Activated T-cell treated with anti-CD3 and anti-CD28 coated beads, Interleukin-2, amount 50 U/mL, for 24 hours (primary cell): ENCODE measurements around the gene ABCD4.
"Not testable (repeated sequence)": the region's sequence is repeated elsewhere in the genome, so short reads cannot be mapped to it uniquely, and the experiment has no call there.

Experiments used
- DNase-seq: peaks from one replicate; pipeline ENCODE4 v3.0.0-alpha.2; 2020
- H3K27ac Mint-ChIP-seq: 2 replicates; pipeline ENCODE4 v1.8.0; 2020; ENCODE audit warnings: mild to moderate bottlenecking, mixed read lengths
- H3K27me3 Mint-ChIP-seq: 2 replicates; pipeline ENCODE4 v1.8.0; 2020; ENCODE audit warnings: mixed read lengths
- H3K36me3 Mint-ChIP-seq: 2 replicates; pipeline ENCODE4 v1.8.0; 2020; ENCODE audit warnings: low read depth, mixed read lengths
- H3K4me1 Mint-ChIP-seq: 2 replicates; pipeline ENCODE4 v1.8.0; 2020; ENCODE audit warnings: low read depth, mixed read lengths
- H3K4me3 Mint-ChIP-seq: 2 replicates; pipeline ENCODE4 v1.8.0; 2020; ENCODE audit warnings: mild to moderate bottlenecking, moderate library complexity, mixed read lengths
- H3K9me3 Mint-ChIP-seq: 2 replicates; pipeline ENCODE4 v1.8.0; 2020; ENCODE audit warnings: mixed read lengths

ABCD4 gene

GRCh38 chr14:74302634-74303569 is at the start of gene ABCD4:
TSS of gene ABCD4 (minus strand) at chr14:74302934. CDS start at chr14:74302912, 22 bp downstream.
- Mint-ChIP-seq H3K27ac (peak within 1 kb of the TSS; percentile 94), H3K27me3 (no peaks in the 10 kb centered on the region), H3K4me1 (peaks cover 39% of the 10 kb centered on the region)

GRCh38 chr14:74350928-74351323 is 48.2 kb upstream of the ABCD4 start:
- peaks cover 5% of the 10 kb centered on the region for H3K27me3 Mint-ChIP-seq
- H3K9me3 Mint-ChIP-seq: no peaks in the 10 kb centered on the region
- H3K4me3 Mint-ChIP-seq: no peak overlapping the region

More at GRCh38 chr14:74302634-74303569, at the start of gene ABCD4:
- Mint-ChIP-seq H3K9me3 (no peaks in the 10 kb centered on the region), H3K4me3 (peak within 1 kb of the TSS; percentile 96), H3K36me3 (peaks cover 37% of the 10 kb centered on the region)
- DNase-seq: peak; percentile 89

GRCh38 chr14:74350211-74350927 is 47.6 kb upstream of the ABCD4 start:
- Mint-ChIP-seq H3K27ac (no peak overlapping the region), H3K4me3 (no peak overlapping the region), H3K36me3 (no peaks in the 10 kb centered on the region), H3K27me3 (peaks cover 5% of the 10 kb centered on the region), H3K9me3 (no peaks in the 10 kb centered on the region), H3K4me1 (no peaks in the 10 kb centered on the region)
- no peak for DNase-seq

More at GRCh38 chr14:74350928-74351323, 48.2 kb upstream of the ABCD4 start:
- no peak overlapping the region for H3K27ac Mint-ChIP-seq
- no peak for DNase-seq
- no peaks in the 10 kb centered on the region for H3K4me1 Mint-ChIP-seq
- no peaks in the 10 kb centered on the region for H3K36me3 Mint-ChIP-seq

- Mint-ChIP-seq H3K27me3 (peaks cover 5% of the 10 kb centered on the region), H3K4me3 (no peak overlapping the region), H3K36me3 (no peaks in the 10 kb centered on the region), H3K4me1 (no peaks in the 10 kb centered on the region), H3K27ac (no peak overlapping the region), H3K9me3 (no peaks in the 10 kb centered on the region)
- DNase-seq: no peak
Observed at GRCh38 chr14:74349757-74350156, 47.0 kb upstream of the ABCD4 start.

GRCh38 chr14:74348735-74349463 is 46.2 kb upstream of the ABCD4 start:
- Mint-ChIP-seq H3K4me3 (no peak overlapping the region), H3K4me1 (no peaks in the 10 kb centered on the region), H3K27ac (no peak overlapping the region), H3K36me3 (no peaks in the 10 kb centered on the region), H3K27me3 (peaks cover 5% of the 10 kb centered on the region), H3K9me3 (no peaks in the 10 kb centered on the region)
- no peak for DNase-seq

GRCh38 chr14:74348241-74348734 is 45.6 kb upstream of the ABCD4 start, which contains the start of gene VRTN:
TSS of gene VRTN (plus strand) at chr14:74348471. CDS start at chr14:74356784, 8,313 bp downstream.
- H3K9me3 Mint-ChIP-seq: no peaks in the 10 kb centered on the region
- peaks cover 8% of the 10 kb centered on the region for H3K27me3 Mint-ChIP-seq
- no peak within 1 kb of the TSS for H3K27ac Mint-ChIP-seq
- H3K4me3 Mint-ChIP-seq: no peak within 1 kb of the TSS
- H3K36me3 Mint-ChIP-seq: no peaks in the 10 kb centered on the region
- no peaks in the 10 kb centered on the region for H3K4me1 Mint-ChIP-seq
- no peak for DNase-seq

GRCh38 chr14:74347795-74348100 is 45.0 kb upstream of the ABCD4 start:
- DNase-seq: no peak
- Mint-ChIP-seq H3K27me3 (peaks cover 11% of the 10 kb centered on the region), H3K4me3 (no peak overlapping the region), H3K27ac (no peak overlapping the region), H3K9me3 (no peaks in the 10 kb centered on the region), H3K36me3 (no peaks in the 10 kb centered on the region), H3K4me1 (no peaks in the 10 kb centered on the region)

GRCh38 chr14:74347097-74347794 is 44.5 kb upstream of the ABCD4 start:
- no peaks in the 10 kb centered on the region for H3K36me3 Mint-ChIP-seq
- no peak overlapping the region for H3K27ac Mint-ChIP-seq
- no peaks in the 10 kb centered on the region for H3K9me3 Mint-ChIP-seq
- H3K4me1 Mint-ChIP-seq: no peaks in the 10 kb centered on the region
- no peak for DNase-seq
- H3K4me3 Mint-ChIP-seq: no peak overlapping the region
- H3K27me3 Mint-ChIP-seq: peaks cover 11% of the 10 kb centered on the region

- Mint-ChIP-seq H3K36me3 (no peaks in the 10 kb centered on the region), H3K27ac (no peak overlapping the region), H3K9me3 (no peaks in the 10 kb centered on the region), H3K4me1 (no peaks in the 10 kb centered on the region), H3K4me3 (no peak overlapping the region), H3K27me3 (peaks cover 13% of the 10 kb centered on the region)
- DNase-seq: no peak
Observed at GRCh38 chr14:74346341-74346740, 43.6 kb upstream of the ABCD4 start.

- no peaks in the 10 kb centered on the region for H3K4me1 Mint-ChIP-seq
- H3K27ac Mint-ChIP-seq: no peak overlapping the region
- peaks cover 13% of the 10 kb centered on the region for H3K27me3 Mint-ChIP-seq
- no peak for DNase-seq
- H3K9me3 Mint-ChIP-seq: no peaks in the 10 kb centered on the region
- no peaks in the 10 kb centered on the region for H3K36me3 Mint-ChIP-seq
- no peak overlapping the region for H3K4me3 Mint-ChIP-seq
Observed at GRCh38 chr14:74333909-74334308, 31.2 kb upstream of the ABCD4 start.

- not testable (repeated sequence) for DNase-seq, H3K4me3 Mint-ChIP-seq, H3K27ac Mint-ChIP-seq, H3K9me3 Mint-ChIP-seq, H3K36me3 Mint-ChIP-seq, H3K4me1 Mint-ChIP-seq
- H3K27me3 Mint-ChIP-seq: peaks cover 10% of the 10 kb centered on the region
Observed at GRCh38 chr14:74329950-74330552, 27.3 kb upstream of the ABCD4 start.

- Mint-ChIP-seq H3K9me3 (no peaks in the 10 kb centered on the region), H3K27me3 (peaks cover 5% of the 10 kb centered on the region), H3K4me3 (no peak overlapping the region), H3K27ac (no peak overlapping the region), H3K36me3 (no peaks in the 10 kb centered on the region), H3K4me1 (no peaks in the 10 kb centered on the region)
- no peak for DNase-seq
Observed at GRCh38 chr14:74326369-74327152, 23.8 kb upstream of the ABCD4 start.

GRCh38 chr14:74325446-74325845 is 22.7 kb upstream of the ABCD4 start:
- no peaks in the 10 kb centered on the region for H3K4me1 Mint-ChIP-seq
- no peaks in the 10 kb centered on the region for H3K9me3 Mint-ChIP-seq
- H3K36me3 Mint-ChIP-seq: no peaks in the 10 kb centered on the region
- no peak overlapping the region for H3K27ac Mint-ChIP-seq
- H3K27me3 Mint-ChIP-seq: peaks cover 10% of the 10 kb centered on the region
- no peak for DNase-seq
- no peak overlapping the region for H3K4me3 Mint-ChIP-seq
